Measurements from ENCODE around the gene TCP11L1.
"Not testable (repeated sequence)": the region's sequence is repeated elsewhere in the genome, so short reads cannot be mapped to it uniquely, and the experiment has no call there.

Gene TCP11L1

GRCh38 chr11:33029218-33029617, 10.2 kb upstream of the TCP11L1 start:
- not testable (repeated sequence) for DNase-seq

GRCh38 chr11:33033493-33033892, 5.9 kb upstream of the TCP11L1 start:
- no peak for DNase-seq

- DNase-seq, result no peak
Measured at GRCh38 chr11:33035011-33035410, 4.4 kb upstream of the TCP11L1 start.

GRCh38 chr11:33040033-33040861, 875 bp downstream of the TCP11L1 start:
- DNase-seq, result no peak

GRCh38 chr11:33040862-33041453, 1.6 kb downstream of the TCP11L1 start:
- DNase-seq, result no peak

GRCh38 chr11:33043221-33043830, 4.0 kb downstream of the TCP11L1 start:
- DNase-seq, result no peak

- DNase-seq, result no peak
Measured at GRCh38 chr11:33044285-33044756, 4.9 kb downstream of the TCP11L1 start.

GRCh38 chr11:33045551-33046255, 6.3 kb downstream of the TCP11L1 start:
- DNase-seq, result peak; percentile 36

- not testable (repeated sequence) for DNase-seq
Measured at GRCh38 chr11:33048701-33049100, 9.3 kb downstream of the TCP11L1 start.

GRCh38 chr11:33049565-33050408, 10.4 kb downstream of the TCP11L1 start:
- not testable (repeated sequence) for DNase-seq

GRCh38 chr11:33052231-33052630, 12.9 kb downstream of the TCP11L1 start:
- DNase-seq, result no peak

- no peak for DNase-seq
Measured at GRCh38 chr11:33055375-33055774, 16.0 kb downstream of the TCP11L1 start.

GRCh38 chr11:33057284-33057683, 17.9 kb downstream of the TCP11L1 start:
- DNase-seq, result no peak

GRCh38 chr11:33059331-33060007, 20.1 kb downstream of the TCP11L1 start:
- no peak for DNase-seq

- DNase-seq, result no peak
Measured at GRCh38 chr11:33060271-33060670, 20.9 kb downstream of the TCP11L1 start.

- DNase-seq, result peak; percentile 9
Measured at GRCh38 chr11:33062137-33062536, 22.8 kb downstream of the TCP11L1 start.

GRCh38 chr11:33063326-33063881, 24.0 kb downstream of the TCP11L1 start:
- DNase-seq, result peak; percentile 24

GRCh38 chr11:33064033-33064825, 24.9 kb downstream of the TCP11L1 start:
- DNase-seq, result no peak

- no peak for DNase-seq
Measured at GRCh38 chr11:33064866-33065265, 25.5 kb downstream of the TCP11L1 start.
